ENCODE results near the gene CEPT1.
"Not testable (repeated sequence)": the region's sequence is repeated elsewhere in the genome, so short reads cannot be mapped to it uniquely, and the experiment has no call there.

CEPT1 gene

GRCh38 chr1:111139956-111140679 is at the start of gene CEPT1, which contains the start of gene DRAM2:
TSS of gene CEPT1 (plus strand) at chr1:111140223. CDS start at chr1:111147715, 7,492 bp downstream.
TSS of gene DRAM2 (minus strand) at chr1:111140093. CDS start at chr1:111131554, 8,539 bp downstream.
- peak; percentile 94 for DNase-seq

GRCh38 chr1:111095421-111095820 is 44.6 kb upstream of the CEPT1 start:
- not testable (repeated sequence) for DNase-seq

GRCh38 chr1:111097356-111098099 is 42.5 kb upstream of the CEPT1 start:
- DNase-seq, result no peak

- no peak for DNase-seq
Measured at GRCh38 chr1:111099289-111099688, 40.7 kb upstream of the CEPT1 start.

- DNase-seq, result no peak
Measured at GRCh38 chr1:111101854-111102642, 38.0 kb upstream of the CEPT1 start.

GRCh38 chr1:111104981-111105380 is 35.0 kb upstream of the CEPT1 start:
- DNase-seq, result no peak

- DNase-seq, result no peak
Measured at GRCh38 chr1:111110197-111110899, 29.7 kb upstream of the CEPT1 start.

- DNase-seq, result no peak
Measured at GRCh38 chr1:111116496-111116895, 23.5 kb upstream of the CEPT1 start.

GRCh38 chr1:111126354-111126753 is 13.7 kb upstream of the CEPT1 start:
- no peak for DNase-seq

GRCh38 chr1:111127923-111128643 is 11.9 kb upstream of the CEPT1 start:
- no peak for DNase-seq

GRCh38 chr1:111129376-111129775 is 10.6 kb upstream of the CEPT1 start:
- no peak for DNase-seq

GRCh38 chr1:111131693-111132092 is 8.3 kb upstream of the CEPT1 start:
- DNase-seq, result no peak

GRCh38 chr1:111133866-111134265 is 6.2 kb upstream of the CEPT1 start:
- DNase-seq, result no peak

- peak; percentile 21 for DNase-seq
Measured at GRCh38 chr1:111139324-111139955, 583 bp upstream of the CEPT1 start.

- DNase-seq, result no peak
Measured at GRCh38 chr1:111140680-111140967, 601 bp downstream of the CEPT1 start.

GRCh38 chr1:111141245-111142220 is 1.5 kb downstream of the CEPT1 start:
- DNase-seq, result no peak

- no peak for DNase-seq
Measured at GRCh38 chr1:111142356-111142975, 2.4 kb downstream of the CEPT1 start.

- no peak for DNase-seq
Measured at GRCh38 chr1:111145542-111145941, 5.5 kb downstream of the CEPT1 start.

GRCh38 chr1:111145963-111146768 is 6.1 kb downstream of the CEPT1 start:
- no peak for DNase-seq

Measured in stimulated activated CD4-positive, alpha-beta T cell treated with anti-CD3 and anti-CD28 coated beads, Interleukin-4, amount 100 ng/mL, for 24 hours (primary cell).